Esophagus muscularis mucosa (tissue), 4 donors: ENCODE measurements around the gene COPS4.

Experiments used
- CTCF ChIP-seq, 3 experiments: fragments of 200-600 bp in 2 of 3; fragments of 450-650 bp in 1 of 3; sonication (generic) in 2 of 3; IDR thresholded peaks; one replicate each; pipeline ENCODE4 v1.5.1; 2017 to 2019; ENCODE audit warnings: antibody characterized with exemption in 3 of 3, mild to moderate bottlenecking in 2 of 3, moderate library complexity in 1 of 3
- EP300 ChIP-seq: sonication (generic); formaldehyde crosslinking; IDR thresholded peaks from one replicate; pipeline ENCODE4 v1.6.1; 2017; ENCODE audit warnings: antibody characterized with exemption
- POLR2A ChIP-seq: fragments of 450-650 bp; IDR thresholded peaks from one replicate; pipeline ENCODE4 v1.6.1; 2017; ENCODE audit warnings: antibody characterized with exemption, moderate library complexity, mild to moderate bottlenecking, low read depth

- no peak for TF ChIP-seq CTCF (IDR thresholded peaks at IDR 0.05)
- TF ChIP-seq EP300: no peak
- no peak for TF ChIP-seq POLR2A
These were observed 72.6 kb downstream of the COPS4 start for GRCh38 chr4:83107631-83108030.
